COLO668 (cell line): ENCODE measurements around the gene ALG14.
A peak's percentile ranks its signal among the peaks of the same experiment; 100 is the strongest.
"Not testable (repeated sequence)": the region's sequence is repeated elsewhere in the genome, so short reads cannot be mapped to it uniquely, and the experiment has no call there.

Source experiments
- DNase-seq: peaks from one replicate; lab custom pipeline; 2025; ENCODE audit not compliant: unreplicated experiment; lab: John Stamatoyannopoulos, UW

Gene ALG14

GRCh38 chr1:95013950-95014574, 58.7 kb downstream of the ALG14 start:
- peak; percentile 17 for DNase-seq

- no peak for DNase-seq
Observed at GRCh38 chr1:95012389-95012788, 60.4 kb downstream of the ALG14 start.

- no peak for DNase-seq
Observed at GRCh38 chr1:95010158-95010557, 62.6 kb downstream of the ALG14 start.

GRCh38 chr1:95007687-95008086, 65.1 kb downstream of the ALG14 start:
- no peak for DNase-seq

DNA sequence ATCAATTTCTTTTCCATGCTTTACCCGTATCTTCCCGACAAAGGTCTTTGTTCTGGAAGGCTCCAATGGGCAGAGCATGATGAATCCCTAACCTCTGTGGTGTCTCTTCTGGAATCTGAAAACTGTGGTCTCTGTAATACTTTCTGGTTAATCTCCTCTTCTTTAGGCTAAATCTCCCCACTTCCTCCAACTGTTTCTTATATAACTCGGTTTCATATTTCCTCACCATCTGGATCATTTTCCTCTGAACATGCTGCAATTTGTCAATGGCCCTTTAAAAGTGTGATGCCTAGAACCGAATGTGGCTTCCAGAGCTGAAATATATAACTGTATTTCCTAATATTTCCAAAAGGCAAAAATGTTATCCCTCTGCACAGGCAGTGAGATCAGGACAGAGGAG, 66.1 kb downstream of the ALG14 start:
- no peak for DNase-seq

DNA sequence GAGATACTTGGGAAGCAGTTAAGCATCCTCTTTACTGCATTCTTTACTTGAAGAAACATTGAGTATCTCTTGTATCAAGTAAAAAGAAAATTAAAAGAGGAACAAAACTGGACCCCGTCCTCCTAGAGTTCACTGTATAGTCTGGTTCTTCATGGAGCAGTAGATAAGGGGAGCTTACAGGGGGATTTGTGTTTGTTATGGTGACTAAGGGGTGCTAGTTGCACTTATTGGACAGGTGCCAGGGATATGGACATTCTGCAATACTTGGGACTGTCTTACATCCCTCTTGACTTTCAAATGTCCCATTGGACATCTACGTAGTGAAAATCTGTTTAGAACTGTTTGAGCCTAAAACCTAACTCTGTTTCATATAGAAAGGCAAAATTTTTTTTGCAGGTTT, 67.2 kb downstream of the ALG14 start:
- no peak for DNase-seq

GRCh38 chr1:95004013-95004412, 68.7 kb downstream of the ALG14 start:
- no peak for DNase-seq

- DNase-seq = no peak
Observed at GRCh38 chr1:95003433-95003738, 69.4 kb downstream of the ALG14 start.

GRCh38 chr1:95002540-95003432, 70.0 kb downstream of the ALG14 start:
- no peak for DNase-seq

- no peak for DNase-seq
Observed at GRCh38 chr1:95002164-95002539, 70.6 kb downstream of the ALG14 start.

GRCh38 chr1:94999456-95000131, 73.2 kb downstream of the ALG14 start:
- no peak for DNase-seq

DNA sequence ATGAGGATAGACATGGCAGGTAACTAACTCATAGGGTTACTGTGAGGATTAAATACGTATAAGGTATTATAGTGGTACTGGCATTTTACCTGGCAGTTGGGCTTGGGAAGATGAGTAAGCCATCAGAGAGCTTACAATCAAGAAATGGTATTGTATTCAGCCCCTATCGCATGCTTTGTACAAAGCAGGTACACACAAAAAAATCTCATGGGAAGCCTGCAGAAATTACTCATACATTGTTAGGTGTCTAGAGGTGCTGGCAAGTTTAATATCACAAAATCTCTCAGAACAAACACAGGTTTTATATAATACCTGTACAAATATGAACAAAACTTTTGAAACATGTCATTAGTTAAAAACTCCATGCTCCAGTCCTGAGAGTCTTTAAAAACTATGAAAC, 74.0 kb downstream of the ALG14 start:
- DNase-seq = no peak

- no peak for DNase-seq
Observed at GRCh38 chr1:94998114-94998513, 74.6 kb downstream of the ALG14 start.

DNA sequence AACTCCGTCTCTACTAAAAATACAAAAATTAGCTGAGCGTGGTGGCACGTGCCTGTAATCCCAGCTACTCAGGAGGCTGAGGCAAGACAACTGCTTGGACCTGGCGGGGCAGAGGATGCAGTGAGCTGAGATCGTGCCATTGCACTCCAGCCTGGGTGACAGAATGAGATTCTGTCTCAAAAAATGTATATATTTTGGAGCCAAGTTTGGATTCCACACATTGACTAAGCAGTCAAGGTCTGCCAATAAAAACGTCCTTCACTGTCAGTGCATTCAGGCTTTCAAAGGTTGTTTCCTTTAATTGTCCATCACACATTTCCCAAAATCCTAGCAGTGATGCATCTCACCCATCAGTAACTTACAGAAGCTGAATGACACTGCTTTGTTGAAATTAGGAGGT, 77.2 kb downstream of the ALG14 start:
- not testable (repeated sequence) for DNase-seq

DNA sequence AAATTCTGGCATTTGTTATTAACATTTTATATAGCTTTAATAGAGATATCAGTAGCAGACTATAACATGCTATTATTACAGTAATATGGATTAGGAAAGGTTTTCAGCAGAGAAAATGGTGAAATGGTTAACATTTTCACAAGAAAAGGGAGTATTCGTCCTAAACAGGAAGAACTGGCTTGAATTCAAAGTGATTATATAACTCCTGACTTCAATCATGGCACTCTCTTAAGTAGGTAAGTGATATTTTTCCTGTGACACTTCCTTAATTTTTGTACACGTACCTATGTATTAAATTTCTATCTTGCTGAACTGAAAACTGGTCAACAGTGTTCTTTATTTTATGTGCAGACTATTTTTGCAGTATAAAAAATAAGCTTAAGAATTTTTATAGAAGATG, 77.9 kb downstream of the ALG14 start:
- DNase-seq = no peak

- no peak for DNase-seq
Observed at GRCh38 chr1:94993931-94994645, 78.7 kb downstream of the ALG14 start.

DNA sequence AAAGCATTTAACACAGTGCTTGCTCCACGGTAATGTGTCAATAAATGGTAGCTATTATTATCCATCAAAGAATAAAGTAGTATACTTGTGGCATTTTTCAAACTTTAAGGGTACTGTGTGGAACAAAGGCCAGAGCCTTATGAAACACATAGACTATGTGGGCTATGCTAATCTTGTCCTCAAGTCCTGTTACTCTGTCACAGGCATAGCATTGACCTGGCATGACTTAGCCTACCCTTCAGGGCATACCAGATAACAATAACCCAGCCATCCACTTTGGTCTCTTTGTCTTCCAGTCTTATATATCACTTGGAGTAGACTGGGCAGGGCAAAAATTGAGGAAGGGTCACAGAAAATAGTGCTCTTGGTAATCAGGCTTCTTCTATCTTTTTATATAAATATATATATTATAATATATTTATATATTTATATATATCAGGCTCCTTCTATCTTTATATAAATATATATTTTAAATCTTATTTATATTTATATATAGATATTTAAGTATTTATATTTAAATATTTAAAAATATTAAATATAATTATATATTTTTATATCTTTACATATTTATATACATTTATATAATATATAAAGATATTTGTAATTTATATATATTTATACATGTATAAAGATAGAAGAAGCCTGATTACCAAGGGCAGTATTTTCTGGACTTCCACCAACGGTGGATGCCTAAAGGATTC, 79.7 kb downstream of the ALG14 start:
- DNase-seq = no peak

DNA sequence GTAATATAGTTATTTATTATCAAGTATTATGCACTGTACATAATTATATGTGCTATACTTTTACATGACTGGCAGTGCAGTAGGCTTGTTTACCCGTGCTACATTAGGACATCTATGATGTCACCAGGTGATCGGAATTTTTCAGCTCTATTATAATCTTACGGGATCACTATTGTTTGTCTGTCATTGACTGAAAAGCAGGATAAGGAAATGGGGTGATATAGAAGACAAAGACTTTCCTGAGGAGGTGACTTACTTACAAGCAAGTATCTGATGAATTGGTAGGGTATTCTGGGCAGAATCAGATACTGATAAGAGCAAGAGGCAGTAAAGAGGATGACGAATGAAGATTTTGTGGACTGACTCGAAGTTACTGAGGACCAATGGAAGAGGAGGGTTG, 80.6 kb downstream of the ALG14 start:
- DNase-seq = no peak

DNA sequence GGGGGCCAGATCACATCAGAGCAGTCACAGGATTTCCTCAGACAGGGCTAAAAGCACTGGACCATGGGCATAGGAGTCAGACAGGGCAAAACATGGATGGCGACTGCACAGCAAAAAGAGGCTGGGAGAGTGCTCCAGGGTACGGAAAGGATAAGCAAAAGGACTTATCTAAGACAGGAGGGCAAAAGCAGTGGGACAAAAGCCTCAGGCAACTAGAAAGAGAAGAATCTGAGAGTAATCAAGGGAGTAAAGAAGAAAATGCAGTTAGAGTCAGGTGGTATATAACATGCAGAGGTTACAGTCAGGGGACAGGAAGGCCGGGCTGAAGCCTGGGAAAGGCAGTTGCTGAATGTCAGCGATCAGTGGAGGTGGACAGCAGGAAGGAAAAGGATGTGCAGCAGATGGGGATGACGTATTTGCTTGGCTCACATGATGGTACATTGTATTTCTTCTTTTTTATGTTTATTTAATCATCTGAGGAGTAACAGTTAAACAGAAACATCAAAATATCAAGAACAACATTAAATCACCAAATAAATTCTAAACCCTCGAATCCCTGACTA, 82.8 kb downstream of the ALG14 start:
- DNase-seq = no peak

- no peak for DNase-seq
Observed at GRCh38 chr1:94989398-94989797, 83.4 kb downstream of the ALG14 start.

GRCh38 chr1:94988356-94988755, 84.4 kb downstream of the ALG14 start:
- no peak for DNase-seq
